HS-5 (cell line): ENCODE measurements around the gene GPR15LG.
A peak's percentile ranks its signal among the peaks of the same experiment; 100 is the strongest.
"Not testable (repeated sequence)": the region's sequence is repeated elsewhere in the genome, so short reads cannot be mapped to it uniquely, and the experiment has no call there.

Experiments used
- DNase-seq: peaks from one replicate; pipeline ENCODE4 v3.0.0-alpha.2; 2012; ENCODE audit warnings: low read depth

The GPR15LG gene

DNA sequence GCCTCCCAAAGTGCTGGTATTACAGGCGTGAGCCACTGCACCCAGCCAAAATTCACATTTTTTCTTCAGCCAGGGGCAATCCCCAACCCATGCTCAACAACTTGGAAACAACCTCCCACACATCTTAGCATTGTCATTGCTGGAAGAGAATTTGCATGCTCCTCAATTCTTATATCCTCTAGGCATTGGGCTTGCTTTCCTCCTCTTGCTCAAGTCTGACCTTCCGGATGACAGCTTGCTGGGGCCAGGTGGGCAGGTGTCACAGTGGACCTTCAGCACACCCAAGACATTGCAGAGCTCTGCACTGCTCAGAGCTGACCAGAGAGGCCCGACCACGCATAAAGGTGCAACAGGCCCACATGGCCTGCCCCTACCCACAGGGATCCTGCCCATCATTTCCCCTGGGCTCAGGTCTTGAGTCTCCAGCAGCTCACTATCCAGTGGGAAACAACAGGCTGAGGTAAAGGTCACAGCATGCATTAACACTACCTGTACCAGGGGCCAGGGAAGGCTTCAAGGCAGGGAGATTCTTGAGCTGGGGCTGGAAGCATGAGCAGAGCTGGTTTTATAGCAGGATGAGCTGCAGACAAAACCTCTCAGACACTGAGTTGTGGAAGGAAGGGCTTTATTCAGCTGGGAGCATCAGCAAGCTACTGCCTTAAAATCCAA, 6.8 kb upstream of the GPR15LG start:
- no peak for DNase-seq

GRCh38 chr10:84167289-84167653, 6.3 kb upstream of the GPR15LG start:
- DNase-seq = not testable (repeated sequence)

- DNase-seq = not testable (repeated sequence)
Measured at GRCh38 chr10:84168382-84168781, 5.2 kb upstream of the GPR15LG start.

GRCh38 chr10:84171237-84171636, 2.4 kb upstream of the GPR15LG start:
- DNase-seq = not testable (repeated sequence)

DNA sequence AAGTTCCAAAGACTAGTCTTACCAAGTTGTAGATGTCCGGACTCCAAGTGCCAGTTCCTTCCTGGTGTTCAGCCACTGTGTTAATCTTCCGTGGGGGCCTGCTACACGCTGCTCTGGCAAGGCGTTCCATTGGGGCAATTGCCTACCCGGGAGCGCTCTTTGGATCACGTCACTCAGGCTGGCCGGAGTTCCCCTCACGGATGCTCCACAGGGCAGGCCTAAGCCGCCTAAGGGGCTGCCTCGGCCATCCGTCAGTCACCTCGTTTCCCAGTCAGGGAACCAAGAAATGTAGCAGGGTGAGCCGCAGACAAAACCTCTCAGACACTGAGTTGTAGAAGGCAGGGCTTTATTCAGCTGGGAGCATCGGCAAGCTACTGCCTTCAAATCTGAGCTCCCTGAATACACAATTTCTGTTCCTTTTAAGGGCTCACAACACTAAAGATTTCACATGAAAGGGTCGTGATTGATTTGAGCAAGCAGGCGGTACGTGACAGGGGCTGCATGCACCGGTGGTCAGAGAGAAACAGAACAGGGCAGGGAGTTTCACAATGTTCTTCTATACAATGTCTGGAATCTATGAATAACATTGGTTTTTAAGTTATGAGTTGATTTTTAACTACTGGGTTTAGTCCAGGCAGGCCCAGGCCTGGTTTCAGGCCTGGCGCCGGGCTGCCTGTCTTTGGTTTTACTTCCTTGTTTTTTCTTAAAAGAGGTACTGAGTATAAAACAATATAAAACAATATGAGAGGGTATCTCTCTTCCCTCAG, 1.7 kb upstream of the GPR15LG start:
- DNase-seq = not testable (repeated sequence)

DNA sequence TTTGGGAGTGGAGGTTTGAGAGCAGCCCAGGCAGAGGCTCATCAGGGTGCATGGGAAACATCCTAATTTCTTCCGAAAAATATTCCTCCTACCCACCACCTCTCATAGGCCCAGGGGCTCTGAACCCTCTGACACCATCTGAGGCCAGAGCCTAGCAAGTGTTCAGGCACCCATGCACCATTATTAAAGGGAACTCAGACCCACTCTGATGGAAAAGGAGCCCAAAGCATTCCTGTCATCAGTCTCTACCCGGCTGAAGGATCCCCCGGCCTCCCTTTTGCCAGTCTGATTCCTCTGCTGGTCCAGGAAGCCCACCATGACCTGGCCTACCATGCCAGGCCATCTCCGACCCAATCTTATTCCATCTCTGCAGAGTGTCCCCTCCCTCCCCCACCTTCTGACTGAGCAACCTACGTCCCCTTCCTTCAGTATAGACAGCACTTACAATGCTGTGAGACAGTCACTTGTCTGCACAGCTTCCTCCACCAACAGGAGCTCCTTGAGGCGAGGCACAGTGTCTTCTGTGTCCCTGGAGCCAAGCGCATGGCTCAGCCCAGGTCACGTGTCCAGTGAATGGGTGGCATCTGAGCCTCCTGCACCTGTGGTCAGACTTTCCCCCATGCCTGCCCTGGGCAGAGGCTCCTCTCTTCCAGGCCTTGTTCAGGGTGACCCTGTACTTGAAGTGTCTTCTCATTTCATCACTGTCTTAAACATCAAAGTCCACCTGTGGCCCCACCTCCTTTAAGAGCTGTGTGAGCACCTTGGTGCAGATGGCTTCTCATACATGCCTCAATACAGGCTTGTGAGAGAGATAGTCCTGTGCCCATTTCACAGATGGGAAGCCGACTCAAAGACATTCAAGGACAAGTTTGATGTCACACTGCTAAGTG, 889 bp upstream of the GPR15LG start:
- DNase-seq = no peak

DNA sequence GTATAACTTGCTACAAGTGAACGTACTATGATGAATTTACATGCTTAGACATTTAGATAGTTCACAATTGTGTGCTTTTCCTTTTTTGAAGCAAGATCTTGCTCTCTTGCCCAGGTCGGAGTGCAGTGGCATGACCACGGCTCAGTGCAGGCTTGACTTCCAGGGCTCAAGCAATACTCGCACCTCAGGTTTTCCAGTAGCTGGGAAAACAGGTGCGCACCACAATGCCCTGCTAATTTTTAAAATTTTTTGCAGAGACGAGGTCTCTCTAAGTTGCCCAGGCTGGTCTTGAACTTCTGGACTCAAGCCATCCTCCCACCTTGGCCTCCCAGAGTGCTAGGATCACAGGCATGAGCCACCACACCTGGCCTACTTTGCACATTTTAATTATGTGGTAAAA, 1.8 kb downstream of the GPR15LG start:
- no peak for DNase-seq

DNA sequence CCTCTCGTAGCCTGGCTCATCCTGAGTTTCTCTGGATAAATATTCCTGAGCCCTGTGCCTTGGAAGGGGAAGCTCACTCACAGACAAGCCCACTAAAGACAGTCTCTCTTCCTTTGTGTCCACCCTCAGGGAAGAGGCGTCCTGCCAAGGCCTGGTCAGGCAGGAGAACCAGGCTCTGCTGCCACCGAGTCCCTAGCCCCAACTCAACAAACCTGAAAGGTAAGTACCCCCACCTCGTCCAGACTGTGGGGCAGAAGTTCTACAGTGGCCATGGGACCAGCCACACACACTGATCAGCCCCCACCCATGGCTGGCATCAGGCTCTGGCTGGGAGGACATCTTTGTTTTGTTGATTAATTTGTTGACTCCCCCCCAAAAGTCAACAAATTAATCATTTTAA, 2.8 kb downstream of the GPR15LG start:
- DNase-seq = no peak

GRCh38 chr10:84176836-84177474, 3.4 kb downstream of the GPR15LG start:
- no peak for DNase-seq

- DNase-seq = no peak
Measured at GRCh38 chr10:84177541-84178141, 4.0 kb downstream of the GPR15LG start.

- no peak for DNase-seq
Measured at GRCh38 chr10:84178160-84178609, 4.6 kb downstream of the GPR15LG start.

GRCh38 chr10:84179059-84179710, 5.6 kb downstream of the GPR15LG start:
- DNase-seq = peak; percentile 43

GRCh38 chr10:84180386-84180785, 6.8 kb downstream of the GPR15LG start:
- DNase-seq = not testable (repeated sequence)

- DNase-seq = no peak
Measured at GRCh38 chr10:84181631-84182030, 8.0 kb downstream of the GPR15LG start.

- no peak for DNase-seq
Measured at GRCh38 chr10:84184517-84184916, 10.9 kb downstream of the GPR15LG start.

GRCh38 chr10:84185526-84186175, 12.1 kb downstream of the GPR15LG start:
- no peak for DNase-seq

- no peak for DNase-seq
Measured at GRCh38 chr10:84188815-84189214, 15.2 kb downstream of the GPR15LG start.

- no peak for DNase-seq
Measured at GRCh38 chr10:84190621-84191020, 17.0 kb downstream of the GPR15LG start.

DNA sequence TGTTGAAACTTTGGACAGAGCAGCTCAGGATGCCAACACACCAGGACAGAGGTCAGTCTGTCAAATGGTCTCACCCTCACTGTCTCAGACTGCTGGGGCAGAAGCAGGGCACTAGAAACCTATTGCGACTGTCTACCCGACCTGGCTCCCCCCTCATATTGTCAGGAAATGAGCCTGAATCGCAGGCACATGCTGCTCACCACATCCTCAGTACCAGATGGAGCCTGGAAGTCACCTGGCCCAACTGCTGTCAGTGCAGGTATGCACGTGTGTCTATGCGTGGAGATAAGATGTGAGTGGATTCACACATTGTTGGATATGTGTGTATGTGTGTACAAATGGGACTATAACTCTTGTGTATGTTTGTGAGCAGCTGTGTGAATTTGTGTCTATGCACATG, 17.5 kb downstream of the GPR15LG start:
- DNase-seq = no peak

GRCh38 chr10:84193327-84193726, 19.7 kb downstream of the GPR15LG start:
- DNase-seq = no peak
